ENCODE measurements around the gene NGF.

Gene NGF

GRCh38 chr1:115238336-115239147, 99.5 kb downstream of the NGF start:
- Histone ChIP-seq H3K18ac (ENCODE audit: low read length) (no peak overlapping the region), H3K4me2 (ENCODE audit: low read length) (no peak overlapping the region), H4K91ac (ENCODE audit: low read depth, low read length) (no peak overlapping the region), H3K14ac (ENCODE audit: low read length) (no peak overlapping the region), H2BK12ac (ENCODE audit: low read length) (no peak overlapping the region), H3K79me2 (ENCODE audit: control insufficient read depth, insufficient read depth, low read length, poor library complexity) (no peaks in the 10 kb centered on the region), H3K4me3 (ENCODE audit: low read depth, low read length) (no peak overlapping the region), H2AFZ (ENCODE audit: insufficient read depth, low read length, poor library complexity) (no peak overlapping the region), H3K23ac (ENCODE audit: low read length) (no peak overlapping the region), H3K9me3 (ENCODE audit: insufficient read depth, low read depth, low read length) (no peaks in the 10 kb centered on the region), H3K9ac (ENCODE audit: low read length) (no peak overlapping the region), H3K4ac (ENCODE audit: low read depth, low read length) (no peak overlapping the region), H3K4me1 (ENCODE audit: control insufficient read depth in 1 of 2, insufficient read depth in 2 of 2, low read length in 2 of 2) (peaks cover 5 to 6% of the 10 kb centered on the region in 2 experiments), H3K36me3 (ENCODE audit: control insufficient read depth in 1 of 2, insufficient read depth in 2 of 2, low read length in 2 of 2) (no peaks in the 10 kb centered on the region), H2BK120ac (ENCODE audit: insufficient read depth, low read length, poor library complexity) (no peak overlapping the region), H4K12ac (ENCODE audit: low read depth, low read length) (no peak overlapping the region), H2BK5ac (ENCODE audit: low read depth, low read length, poor library complexity) (no peak overlapping the region), H2AK5ac (ENCODE audit: low read length) (no peak overlapping the region), H4K8ac (ENCODE audit: low read depth, low read length) (no peak overlapping the region), H3K27ac (ENCODE audit: low read depth, low read length) (no peak overlapping the region), H3K27me3 (ENCODE audit: insufficient read depth, low read length) (no peaks in the 10 kb centered on the region), H3K79me1 (ENCODE audit: low read length) (no peaks in the 10 kb centered on the region)
- no peak for DNase-seq
- no CpG with 5 or more reads among the region's 5 CpGs for WGBS (ENCODE audit: extremely low coverage, insufficient coverage, insufficient read length)

- no peak overlapping the region for H4K91ac ChIP-seq (ENCODE audit: low read depth, low read length)
- H3K14ac ChIP-seq (ENCODE audit: low read length) = no peak overlapping the region
- H3K27ac ChIP-seq (ENCODE audit: low read depth, low read length) = no peak overlapping the region
- no peaks in the 10 kb centered on the region for H3K9me3 ChIP-seq (ENCODE audit: insufficient read depth, low read depth, low read length)
- no peaks in the 10 kb centered on the region for H3K79me2 ChIP-seq (ENCODE audit: control insufficient read depth, insufficient read depth, low read length, poor library complexity)
- H3K23ac ChIP-seq (ENCODE audit: low read length) = no peak overlapping the region
- WGBS (ENCODE audit: extremely low coverage, insufficient coverage, insufficient read length) = 100% methylated on average over 1 of the region's 5 CpGs
- H3K4ac ChIP-seq (ENCODE audit: low read depth, low read length) = no peak overlapping the region
- no peak for DNase-seq
- H2BK12ac ChIP-seq (ENCODE audit: low read length) = no peak overlapping the region
- no peak overlapping the region for H3K4me3 ChIP-seq (ENCODE audit: low read depth, low read length)
- no peaks in the 10 kb centered on the region for H3K79me1 ChIP-seq (ENCODE audit: low read length)
- H3K9ac ChIP-seq (ENCODE audit: low read length) = no peak overlapping the region
- peaks cover 5 to 8% of the 10 kb centered on the region in 2 experiments for H3K4me1 ChIP-seq (ENCODE audit: control insufficient read depth in 1 of 2, insufficient read depth in 2 of 2, low read length in 2 of 2)
- H2BK120ac ChIP-seq (ENCODE audit: insufficient read depth, low read length, poor library complexity) = no peak overlapping the region
- H2BK5ac ChIP-seq (ENCODE audit: low read depth, low read length, poor library complexity) = no peak overlapping the region
- no peak overlapping the region for H2AK5ac ChIP-seq (ENCODE audit: low read length)
- H3K18ac ChIP-seq (ENCODE audit: low read length) = no peak overlapping the region
- H3K36me3 ChIP-seq (ENCODE audit: control insufficient read depth in 1 of 2, insufficient read depth in 2 of 2, low read length in 2 of 2) = no peaks in the 10 kb centered on the region
- no peak overlapping the region for H3K4me2 ChIP-seq (ENCODE audit: low read length)
- H3K27me3 ChIP-seq (ENCODE audit: insufficient read depth, low read length) = no peaks in the 10 kb centered on the region
- H4K12ac ChIP-seq (ENCODE audit: low read depth, low read length) = no peak overlapping the region
- no peak overlapping the region for H2AFZ ChIP-seq (ENCODE audit: insufficient read depth, low read length, poor library complexity)
- no peak overlapping the region for H4K8ac ChIP-seq (ENCODE audit: low read depth, low read length)
These were observed 100.5 kb downstream of the NGF start for GRCh38 chr1:115237507-115237906.

- no peak overlapping the region for H2BK12ac ChIP-seq (ENCODE audit: low read length)
- WGBS (ENCODE audit: extremely low coverage, insufficient coverage, insufficient read length) = no CpG with 5 or more reads among the region's 4 CpGs
- no peaks in the 10 kb centered on the region for H3K27me3 ChIP-seq (ENCODE audit: insufficient read depth, low read length)
- no peak overlapping the region for H3K4me2 ChIP-seq (ENCODE audit: low read length)
- no peak overlapping the region for H2BK5ac ChIP-seq (ENCODE audit: low read depth, low read length, poor library complexity)
- no peak overlapping the region for H3K4me3 ChIP-seq (ENCODE audit: low read depth, low read length)
- no peak overlapping the region for H3K27ac ChIP-seq (ENCODE audit: low read depth, low read length)
- no peak overlapping the region for H3K14ac ChIP-seq (ENCODE audit: low read length)
- no peak overlapping the region for H4K91ac ChIP-seq (ENCODE audit: low read depth, low read length)
- no peak overlapping the region for H2AK5ac ChIP-seq (ENCODE audit: low read length)
- H4K8ac ChIP-seq (ENCODE audit: low read depth, low read length) = no peak overlapping the region
- no peak overlapping the region for H3K23ac ChIP-seq (ENCODE audit: low read length)
- no peak overlapping the region for H3K4ac ChIP-seq (ENCODE audit: low read depth, low read length)
- H3K36me3 ChIP-seq (ENCODE audit: control insufficient read depth in 1 of 2, insufficient read depth in 2 of 2, low read length in 2 of 2) = no peaks in the 10 kb centered on the region
- DNase-seq = no peak
- H3K9ac ChIP-seq (ENCODE audit: low read length) = no peak overlapping the region
- no peaks in the 10 kb centered on the region for H3K79me1 ChIP-seq (ENCODE audit: low read length)
- no peaks in the 10 kb centered on the region for H3K9me3 ChIP-seq (ENCODE audit: insufficient read depth, low read depth, low read length)
- no peak overlapping the region for H2BK120ac ChIP-seq (ENCODE audit: insufficient read depth, low read length, poor library complexity)
- no peak overlapping the region for H4K12ac ChIP-seq (ENCODE audit: low read depth, low read length)
- H3K79me2 ChIP-seq (ENCODE audit: control insufficient read depth, insufficient read depth, low read length, poor library complexity) = no peaks in the 10 kb centered on the region
- no peak overlapping the region for H2AFZ ChIP-seq (ENCODE audit: insufficient read depth, low read length, poor library complexity)
- no peak overlapping the region for H3K18ac ChIP-seq (ENCODE audit: low read length)
- H3K4me1 ChIP-seq (ENCODE audit: control insufficient read depth in 1 of 2, insufficient read depth in 2 of 2, low read length in 2 of 2) = peaks cover 5 to 8% of the 10 kb centered on the region in 2 experiments
These were observed 101.0 kb downstream of the NGF start for GRCh38 chr1:115237023-115237422.

All from trophoblast cell (in vitro differentiated cells and primary cell).